ENCODE data around the gene RIMKLB. TPM values are rescaled to one million over a fixed set of nuclear protein-coding genes. Genes with fewer than 3 reads are reported as not detected.
A peak's percentile ranks its signal among the peaks of the same experiment; 100 is the strongest.

The RIMKLB gene
- polyA plus RNA-seq, 1 donor (not counting 4 experiments of a cell fraction or from before 2014, with no cell fraction given), result 51.1 TPM

GRCh38 chr12:8664228-8664913, 33.4 kb upstream of the RIMKLB start:
- no peaks in the 10 kb centered on the region for H3K27me3 ChIP-seq (ENCODE audit: control insufficient read depth, extremely low read depth, insufficient read depth, low read length)
- no peak overlapping the region for H3K4me2 ChIP-seq (ENCODE audit: control insufficient read depth, extremely low read depth, insufficient read depth, low read depth, low read length)
- TF ChIP-seq EZH2 (IDR thresholded peaks at IDR 0.05; ENCODE audit: low read length) (no peak), CTCF (optimal IDR thresholded peaks at IDR 0.05 in 1 of 3, IDR thresholded peaks at IDR 0.05 in 1 of 3, conservative IDR thresholded peaks at IDR 0.05 in 1 of 3; ENCODE audit: extremely low read depth in 1 of 3, insufficient read depth in 2 of 3, low read length in 3 of 3) (no peak)
- H2AFZ ChIP-seq (ENCODE audit: control insufficient read depth, low read length), result peak overlapping the region; percentile 13
- H4K20me1 ChIP-seq (ENCODE audit: control insufficient read depth, extremely low read depth, insufficient read depth, low read length), result no peaks in the 10 kb centered on the region
- H3K9me1 ChIP-seq (ENCODE audit: control insufficient read depth, extremely low read depth, insufficient read depth, low read length), result no peaks in the 10 kb centered on the region
- no peak overlapping the region for H3K4me3 ChIP-seq (ENCODE audit: control insufficient read depth in 2 of 3, extremely low read depth in 1 of 3, insufficient read depth in 2 of 3, low read depth in 1 of 3, low read length in 3 of 3)
- H3K9me3 ChIP-seq (ENCODE audit: control insufficient read depth, low read depth, low read length), result no peaks in the 10 kb centered on the region
- H3K4me1 ChIP-seq (ENCODE audit: control insufficient read depth, extremely low read depth, insufficient read depth, low read length), result peaks cover 25% of the 10 kb centered on the region
- FAIRE-seq (no peak), DNase-seq (ENCODE audit: low read depth, low spot score) (no peak)
- no peaks in the 10 kb centered on the region for H3K36me3 ChIP-seq (ENCODE audit: control insufficient read depth in 2 of 2, extremely low read depth in 1 of 2, insufficient read depth in 2 of 2, low read length in 2 of 2)
- H3K79me2 ChIP-seq (ENCODE audit: control insufficient read depth, insufficient read depth, low read length), result peaks cover 11% of the 10 kb centered on the region
- no peak overlapping the region for H3K27ac ChIP-seq (ENCODE audit: control insufficient read depth, insufficient read depth, low read length)
- no peak overlapping the region for H3K9ac ChIP-seq (ENCODE audit: control insufficient read depth, extremely low read depth, insufficient read depth, low read length)
- dilution Hi-C loops (cut with MboI; ENCODE audit: extremely low pct_ligation_motif_present, low sequenced_read_pairs), result no loop called here

GRCh38 chr12:8665759-8666158, 32.0 kb upstream of the RIMKLB start:
- Histone ChIP-seq H3K79me2 (ENCODE audit: control insufficient read depth, insufficient read depth, low read length) (peaks cover 9% of the 10 kb centered on the region), H3K4me2 (ENCODE audit: control insufficient read depth, extremely low read depth, insufficient read depth, low read depth, low read length) (no peak overlapping the region), H2AFZ (ENCODE audit: control insufficient read depth, low read length) (peak overlapping the region; percentile 6), H3K9me3 (ENCODE audit: control insufficient read depth, low read depth, low read length) (no peaks in the 10 kb centered on the region), H3K36me3 (ENCODE audit: control insufficient read depth in 2 of 2, extremely low read depth in 1 of 2, insufficient read depth in 2 of 2, low read length in 2 of 2) (no peaks in the 10 kb centered on the region), H4K20me1 (ENCODE audit: control insufficient read depth, extremely low read depth, insufficient read depth, low read length) (no peaks in the 10 kb centered on the region), H3K4me1 (ENCODE audit: control insufficient read depth, extremely low read depth, insufficient read depth, low read length) (peaks cover 17% of the 10 kb centered on the region), H3K27me3 (ENCODE audit: control insufficient read depth, extremely low read depth, insufficient read depth, low read length) (no peaks in the 10 kb centered on the region), H3K4me3 (ENCODE audit: control insufficient read depth in 2 of 3, extremely low read depth in 1 of 3, insufficient read depth in 2 of 3, low read depth in 1 of 3, low read length in 3 of 3) (no peak overlapping the region), H3K27ac (ENCODE audit: control insufficient read depth, insufficient read depth, low read length) (no peak overlapping the region), H3K9me1 (ENCODE audit: control insufficient read depth, extremely low read depth, insufficient read depth, low read length) (no peaks in the 10 kb centered on the region), H3K9ac (ENCODE audit: control insufficient read depth, extremely low read depth, insufficient read depth, low read length) (no peak overlapping the region)
- no peak for DNase-seq (ENCODE audit: low read depth, low spot score)
- no peak for FAIRE-seq
- TF ChIP-seq CTCF (optimal IDR thresholded peaks at IDR 0.05 in 1 of 3, IDR thresholded peaks at IDR 0.05 in 1 of 3, conservative IDR thresholded peaks at IDR 0.05 in 1 of 3; ENCODE audit: extremely low read depth in 1 of 3, insufficient read depth in 2 of 3, low read length in 3 of 3) (no peak), EZH2 (IDR thresholded peaks at IDR 0.05; ENCODE audit: low read length) (no peak)
- dilution Hi-C loops (cut with MboI; ENCODE audit: extremely low pct_ligation_motif_present, low sequenced_read_pairs), result no loop called here
